ENCODE measurements around the gene FAM89A.
A peak's percentile ranks its signal among the peaks of the same experiment; 100 is the strongest.
"Not testable (repeated sequence)": the region's sequence is repeated elsewhere in the genome, so short reads cannot be mapped to it uniquely, and the experiment has no call there.

The FAM89A gene

DNA sequence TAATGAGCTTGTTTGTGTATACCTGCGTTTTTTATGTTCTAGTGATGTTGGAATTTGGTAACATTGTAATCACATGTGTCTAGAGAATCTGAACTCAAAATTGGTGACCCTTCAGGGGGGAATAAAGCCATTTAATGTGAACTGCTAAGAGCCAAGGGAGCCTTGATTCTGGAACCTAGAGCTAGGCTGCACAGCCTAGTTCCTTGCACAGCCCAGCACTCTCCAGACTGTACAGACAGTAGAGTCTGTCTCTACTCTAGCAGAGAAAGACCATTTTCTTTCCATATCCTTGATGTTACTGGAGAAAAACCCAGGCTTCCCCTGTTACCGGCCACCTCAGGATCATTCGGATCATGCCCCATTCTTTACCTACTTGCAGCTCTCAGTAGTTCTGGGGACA lies 52.6 kb downstream of the FAM89A start:
- no peak for DNase-seq (ENCODE audit: low spot score)

DNA sequence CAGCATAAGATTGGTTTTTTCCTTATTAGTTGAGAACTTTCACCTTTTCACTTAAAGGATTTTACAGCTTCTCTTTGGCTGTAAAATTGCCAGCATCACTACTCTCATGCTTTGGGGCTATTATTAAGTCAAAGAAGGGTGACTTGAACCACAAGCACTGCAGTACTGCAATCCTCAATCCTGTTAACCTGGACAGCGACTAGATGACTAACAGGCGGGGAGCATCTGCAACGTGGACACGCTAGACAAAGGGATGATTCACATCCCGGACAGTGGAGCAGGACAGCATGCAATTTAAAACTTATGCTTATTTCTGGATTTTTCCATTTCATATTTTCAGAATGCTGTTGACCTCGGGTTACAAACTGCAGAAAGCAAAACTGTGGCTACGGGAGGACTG lies 53.1 kb downstream of the FAM89A start:
- DNase-seq (ENCODE audit: low spot score): no peak

DNA sequence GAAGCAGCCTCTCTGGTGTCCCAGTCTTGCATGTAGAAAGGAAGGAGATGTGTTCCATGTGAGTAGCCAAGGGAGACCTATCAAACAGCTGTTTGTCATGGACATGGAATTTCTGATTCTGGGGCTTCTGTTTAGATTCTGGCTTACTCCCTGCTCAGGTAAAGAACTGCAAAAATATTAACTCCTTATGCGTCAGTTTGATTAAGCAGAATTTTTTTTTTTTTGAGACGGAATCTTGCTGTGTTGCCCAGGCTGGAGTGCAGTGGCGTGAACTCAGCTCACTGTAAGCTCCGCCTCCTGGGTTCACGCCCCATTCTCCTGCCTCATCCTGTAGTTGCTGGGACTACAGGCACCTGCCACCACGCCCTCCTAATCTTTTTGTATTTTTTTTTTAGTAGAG lies 54.3 kb downstream of the FAM89A start:
- no peak for DNase-seq (ENCODE audit: low spot score)

DNA sequence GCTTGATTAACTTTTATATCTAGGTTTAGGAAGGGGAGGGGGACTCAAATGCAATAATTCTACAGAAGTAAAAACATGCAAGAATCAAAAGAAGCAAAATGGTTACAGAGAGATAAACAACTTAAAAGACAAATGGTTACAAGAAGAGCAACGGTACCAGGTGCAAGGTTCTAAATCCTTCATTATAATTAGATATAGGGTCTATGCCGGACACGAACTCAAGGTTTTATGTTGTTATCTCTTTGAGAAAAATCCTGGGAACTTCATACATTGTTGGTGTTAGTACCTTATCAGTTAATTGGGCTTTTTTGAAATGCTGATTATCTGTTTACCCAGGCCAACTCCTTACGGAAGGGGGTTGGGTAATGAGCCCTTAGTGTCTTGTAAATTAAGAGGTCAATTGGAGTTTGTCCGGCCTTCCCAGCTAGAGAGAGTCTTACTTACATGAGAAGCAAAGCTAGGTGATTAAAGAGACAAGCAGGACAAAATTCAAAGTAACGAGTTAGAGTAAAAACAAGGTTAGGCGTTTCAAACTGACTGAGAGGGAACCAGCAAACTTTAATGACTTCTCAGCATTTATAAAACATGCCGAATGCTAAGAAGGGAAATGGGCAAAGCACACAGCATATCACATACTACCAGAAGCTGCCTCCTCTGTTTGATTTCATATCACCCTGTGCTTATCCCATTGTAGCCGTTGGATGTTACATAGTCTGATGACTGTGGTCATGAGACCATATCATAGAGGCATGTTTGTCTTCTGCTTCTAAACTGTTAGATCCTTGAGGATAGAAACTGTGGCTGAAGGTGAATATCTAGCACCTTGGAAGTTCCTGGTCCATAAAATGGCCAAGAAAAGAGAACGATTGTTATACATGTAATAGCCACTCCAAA lies 55.2 kb downstream of the FAM89A start:
- DNase-seq (ENCODE audit: low spot score): not testable (repeated sequence)

DNA sequence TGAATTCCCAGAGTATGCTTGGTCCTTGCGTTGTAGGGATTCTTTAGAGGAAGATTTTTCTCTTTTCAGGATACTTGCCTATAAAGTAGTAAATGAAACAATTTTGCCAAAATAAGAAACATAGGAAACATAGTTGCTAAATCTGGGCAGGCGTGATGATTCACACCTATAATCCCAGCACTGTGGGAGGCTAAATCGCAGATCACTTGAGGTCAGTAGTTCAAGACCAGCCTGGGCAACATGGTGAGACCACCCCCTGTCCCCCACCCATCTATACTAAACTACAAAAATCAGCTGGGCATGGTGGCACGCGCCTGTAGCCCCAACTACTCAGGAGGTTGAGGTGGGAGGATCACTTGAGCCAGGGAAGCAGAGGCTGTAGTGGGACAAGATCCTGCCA lies 56.2 kb downstream of the FAM89A start:
- no peak for DNase-seq (ENCODE audit: low spot score)

DNA sequence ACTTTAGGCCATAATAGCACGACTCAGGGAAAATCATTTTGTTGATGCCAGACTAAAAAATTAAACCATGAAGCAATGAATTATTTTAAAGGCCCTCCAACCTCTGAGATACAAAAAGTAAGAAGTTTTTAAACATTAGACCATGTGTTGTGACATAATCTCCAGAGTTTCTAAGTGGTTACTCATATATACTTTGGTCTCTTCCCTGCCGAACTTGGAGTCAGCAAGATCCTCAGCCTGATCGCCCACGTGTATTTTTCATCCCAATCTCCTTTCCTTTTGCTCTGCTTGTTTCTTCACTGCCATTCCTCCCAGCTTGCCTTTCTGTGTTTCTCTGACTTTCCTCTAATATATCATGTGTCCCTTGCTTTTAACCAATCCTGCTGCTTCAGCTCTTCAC lies 57.4 kb downstream of the FAM89A start:
- DNase-seq (ENCODE audit: low spot score): no peak

DNA sequence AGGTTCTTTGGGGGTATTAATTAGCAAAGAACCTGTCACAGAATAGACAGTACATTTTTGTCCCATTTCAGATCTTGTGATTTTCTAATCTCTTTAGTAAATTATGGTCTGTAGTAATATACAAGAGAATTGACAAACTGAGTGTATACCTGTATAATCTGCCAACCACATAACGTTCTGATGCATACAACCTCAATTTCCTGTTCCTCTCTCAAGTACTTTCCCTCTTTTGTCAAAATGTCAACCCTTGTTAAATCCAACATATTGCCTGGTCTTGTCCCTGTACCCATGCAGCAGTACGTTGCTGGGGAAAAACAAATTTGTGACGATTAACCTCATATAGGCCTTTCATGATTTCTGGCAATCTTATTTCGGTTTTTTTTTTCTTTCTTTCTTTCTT lies 60.1 kb downstream of the FAM89A start:
- no peak for DNase-seq (ENCODE audit: low spot score)

DNA sequence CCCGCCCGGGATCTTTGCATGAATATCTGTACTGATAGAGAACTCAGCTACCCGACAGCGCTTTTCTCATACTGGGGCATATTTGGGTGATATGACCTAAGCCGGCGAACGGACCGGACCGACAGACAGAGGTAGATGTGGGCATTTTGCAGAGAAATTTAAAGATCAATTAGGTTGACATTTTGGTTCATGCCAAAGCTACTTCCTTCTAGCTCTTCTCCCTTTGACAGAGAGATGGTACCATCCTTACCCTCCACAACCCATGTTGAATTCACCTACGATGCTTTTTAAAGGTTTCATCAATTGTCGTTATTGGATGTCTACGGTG lies 60.7 kb downstream of the FAM89A start:
- DNase-seq (ENCODE audit: low spot score): no peak

DNA sequence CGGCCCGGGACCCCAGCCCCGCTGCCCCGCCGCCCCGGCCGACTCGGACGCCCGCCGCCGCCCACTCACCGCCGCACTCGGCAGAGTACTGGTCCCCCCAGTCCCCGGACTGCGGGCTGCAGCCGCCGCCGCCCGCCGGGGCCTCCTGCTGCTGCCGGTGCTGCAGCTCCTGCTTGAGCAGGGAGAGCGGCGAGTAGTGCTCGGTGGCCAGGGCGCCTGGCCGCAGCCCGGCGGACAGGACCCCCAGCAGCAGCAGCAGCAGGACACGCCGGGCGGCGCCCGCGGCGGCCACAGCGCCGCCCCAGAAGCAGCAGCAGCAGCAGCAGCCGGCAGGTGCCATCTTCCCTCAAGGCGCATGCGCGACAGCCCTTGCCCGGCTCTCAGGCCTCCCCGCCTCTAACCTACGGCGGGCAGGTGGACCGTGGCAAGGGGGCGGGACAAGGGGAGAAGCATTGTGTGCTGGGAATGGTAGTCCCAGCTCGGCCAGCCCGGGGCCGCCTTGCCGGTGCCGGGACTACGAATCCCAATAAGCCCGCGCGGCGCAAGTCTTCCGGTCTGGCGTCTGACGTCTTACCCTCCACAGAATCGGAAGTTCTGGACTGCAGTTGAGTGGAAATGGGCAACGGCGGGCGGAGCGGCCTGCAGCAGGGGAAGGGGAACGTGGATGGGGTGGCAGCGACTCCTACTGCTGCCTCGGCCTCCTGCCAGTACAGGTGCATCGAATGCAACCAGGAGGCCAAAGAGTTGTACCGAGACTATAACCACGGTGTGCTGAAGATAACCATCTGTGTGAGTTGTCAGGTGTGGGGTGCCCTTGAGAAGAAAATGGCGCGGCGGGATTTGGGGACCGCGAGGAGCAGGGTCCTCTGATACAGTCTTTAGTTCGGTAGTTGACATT lies 61.3 kb downstream of the FAM89A start, which contains the start of the genes ARV1 and TTC13:
Gene ARV1 (plus strand): TSS at position 604 of the 898 bp plus-strand sequence. CDS start 12 bp downstream, at position 616.
Gene TTC13 (minus strand): TSS at position 371 of the 898 bp plus-strand sequence. CDS start 31 bp downstream, at position 340.
- DNase-seq (ENCODE audit: low spot score): peak; percentile 97

DNA sequence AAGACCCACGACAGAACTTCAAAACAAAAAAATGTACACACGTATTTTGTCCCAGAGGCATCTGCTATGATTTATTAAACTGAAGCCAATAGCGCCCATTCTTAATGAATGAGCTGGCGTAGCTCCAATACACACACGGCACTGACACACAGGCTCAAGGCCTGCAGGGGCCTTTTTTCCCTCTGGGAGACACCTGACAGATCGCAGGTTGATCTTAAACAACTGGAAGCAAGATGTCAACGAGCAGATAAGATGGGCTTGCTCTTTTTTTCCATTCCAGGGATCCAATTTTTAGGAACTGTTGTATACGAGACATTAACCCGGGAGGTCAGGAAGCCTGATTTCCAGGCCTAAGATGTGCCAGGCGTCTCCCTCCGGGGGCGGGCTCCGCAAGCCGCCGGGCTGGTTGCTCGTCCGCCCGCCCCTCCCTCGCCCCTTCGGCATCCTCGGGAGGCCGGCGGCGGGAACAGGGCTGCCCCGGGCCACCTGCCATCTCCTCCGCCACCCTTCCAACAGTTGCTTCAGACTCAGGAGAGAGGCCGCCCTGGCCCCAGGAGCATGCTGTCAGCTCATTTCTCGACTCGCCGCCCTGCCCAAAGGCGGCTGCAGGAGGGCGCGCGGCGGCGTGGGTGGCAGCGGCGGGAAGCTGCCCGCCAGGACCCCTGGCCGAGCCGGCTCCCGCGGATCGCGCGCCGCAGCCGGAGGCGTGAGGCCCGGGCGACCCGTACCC lies 62.1 kb downstream of the FAM89A start:
- peak; percentile 39 for DNase-seq (ENCODE audit: low spot score)

DNA sequence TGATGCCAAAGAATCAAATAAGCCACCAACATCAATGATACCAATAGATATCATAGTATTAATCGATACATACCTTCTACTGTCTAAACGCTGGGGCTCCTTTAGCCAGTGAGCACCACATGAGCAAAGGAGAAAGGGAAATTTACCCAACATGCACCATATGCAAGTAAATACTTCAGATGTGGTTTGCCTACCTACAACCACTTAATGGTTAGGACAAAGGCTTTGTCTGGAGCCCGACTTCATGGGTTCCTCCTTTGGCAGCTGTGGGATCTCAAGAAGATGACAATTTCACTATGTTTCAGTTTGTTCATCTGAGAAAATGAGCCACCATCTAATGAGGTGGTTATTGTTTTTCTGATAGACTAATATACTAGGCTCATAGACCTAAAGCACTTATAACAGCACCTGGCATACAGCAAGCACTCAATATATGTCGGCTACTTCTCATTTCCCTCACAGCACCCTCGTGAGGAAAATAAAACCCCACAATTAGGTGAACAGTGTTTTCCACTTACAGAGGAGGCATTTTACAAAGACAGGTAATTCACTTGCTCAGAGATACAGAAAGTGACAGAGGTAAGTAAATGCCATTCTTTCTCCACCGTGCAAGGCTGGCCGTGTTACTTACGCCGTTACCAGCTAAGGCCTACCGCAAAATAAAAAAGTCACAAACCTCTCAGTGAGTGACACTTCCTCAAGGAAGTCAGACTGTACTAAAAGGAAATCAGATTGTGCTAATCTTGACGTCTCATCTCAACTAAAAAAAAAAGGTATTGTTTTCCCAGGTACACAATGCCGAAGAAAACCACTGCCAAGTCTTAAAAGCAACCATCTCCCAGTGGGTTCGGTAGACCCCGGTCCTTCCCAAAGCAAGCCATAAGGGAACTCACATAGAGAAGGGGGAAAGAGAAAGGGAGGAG lies 63.0 kb downstream of the FAM89A start:
- no peak for DNase-seq (ENCODE audit: low spot score)

DNA sequence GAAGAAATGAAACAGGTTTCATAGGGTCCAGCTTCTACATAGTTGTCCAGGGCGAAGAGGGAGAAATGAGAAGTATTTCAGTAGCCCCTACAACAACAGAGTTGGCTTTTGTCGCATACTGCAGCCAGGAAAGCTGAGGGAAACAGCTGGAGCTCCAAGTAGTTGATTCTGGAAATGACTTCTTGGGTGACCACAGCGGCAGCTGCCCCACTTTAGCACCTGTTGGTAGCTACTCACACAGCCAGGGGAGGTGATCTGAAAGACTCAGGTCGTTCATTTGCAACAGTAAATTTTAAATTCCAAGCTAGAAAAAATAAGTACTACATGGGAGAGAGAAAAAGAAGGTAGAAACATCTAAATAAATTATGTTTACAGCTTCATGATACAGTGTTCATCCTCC lies 63.7 kb downstream of the FAM89A start:
- DNase-seq (ENCODE audit: low spot score): no peak

DNA sequence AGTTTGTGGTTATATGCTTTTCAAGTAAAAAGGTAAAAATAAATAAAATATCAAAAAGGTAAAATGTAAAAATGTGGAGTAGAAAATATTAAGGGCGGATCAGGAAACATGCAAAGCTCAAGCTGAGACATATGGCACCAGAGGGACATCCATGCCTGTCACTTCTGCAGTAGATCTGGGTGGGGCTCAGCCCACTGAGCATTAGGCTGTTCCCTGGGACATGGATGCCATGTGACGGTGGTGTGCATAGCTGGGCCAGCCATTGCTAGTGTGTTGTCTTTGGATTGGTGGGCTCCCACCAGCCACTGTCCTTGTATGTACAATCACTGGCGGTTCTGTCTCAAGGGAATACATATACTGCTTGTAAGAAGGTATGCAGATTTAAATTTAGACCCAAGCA lies 64.4 kb downstream of the FAM89A start:
- no peak for DNase-seq (ENCODE audit: low spot score)

DNA sequence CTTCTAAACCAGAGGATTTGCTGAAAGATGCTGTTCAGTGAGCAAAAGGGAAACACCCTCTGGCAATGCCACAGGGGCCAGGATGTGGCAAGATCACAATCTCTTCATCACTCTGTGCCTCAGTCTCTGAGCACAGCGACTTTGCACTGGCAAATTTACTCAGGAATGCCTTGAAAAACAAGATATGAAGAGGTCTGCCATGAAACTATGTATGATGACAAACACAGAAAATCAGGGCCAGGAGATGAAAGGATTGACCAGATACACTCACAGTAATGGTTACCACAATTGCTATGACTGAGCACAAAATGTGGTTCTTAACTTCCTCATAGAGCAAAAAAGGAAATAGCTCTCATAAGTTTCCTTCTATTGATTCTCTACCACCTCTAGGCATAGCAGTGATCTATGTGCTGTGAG lies 67.2 kb downstream of the FAM89A start:
- no peak for DNase-seq (ENCODE audit: low spot score)

DNA sequence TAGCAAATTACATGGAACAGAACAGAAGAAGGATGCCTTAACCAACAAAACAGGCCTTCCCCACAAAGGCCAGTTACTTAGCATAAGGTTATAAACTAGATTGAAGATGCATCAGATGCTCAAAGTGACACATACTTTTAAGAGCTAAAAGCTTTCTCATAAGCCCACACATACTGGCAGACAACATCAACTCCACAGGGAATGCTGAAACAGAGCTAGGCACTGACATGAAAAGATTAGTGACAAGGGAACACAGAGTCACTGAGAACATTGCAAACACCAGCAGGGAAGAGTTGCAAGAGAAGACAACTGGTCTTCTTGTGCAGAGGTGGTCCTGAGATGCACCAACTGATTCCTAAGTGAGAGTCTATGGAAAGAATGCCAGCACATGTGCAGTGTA lies 68.3 kb downstream of the FAM89A start:
- DNase-seq (ENCODE audit: low spot score): no peak

DNA sequence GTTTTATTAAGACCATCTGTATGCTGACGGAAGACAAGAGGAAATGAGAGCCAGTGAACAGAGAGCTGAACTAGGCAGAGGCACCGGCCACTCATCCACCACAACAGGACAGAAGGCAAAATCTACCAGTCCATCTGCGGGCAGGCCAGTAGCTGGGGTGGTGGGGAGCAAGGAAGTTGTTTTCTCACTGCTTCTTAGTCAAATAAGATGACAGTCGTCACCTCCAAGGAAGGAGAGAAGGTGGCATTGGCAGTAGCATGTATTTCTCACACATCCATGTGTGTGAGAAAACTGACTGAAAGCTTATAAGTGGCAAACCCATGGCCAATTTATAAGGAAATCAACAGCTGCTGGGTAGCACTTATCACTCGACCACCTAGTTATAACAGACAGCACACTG lies 69.6 kb downstream of the FAM89A start:
- no peak for DNase-seq (ENCODE audit: low spot score)
